Limb (tissue), 2 donors: Measurements from ENCODE around the gene TMEM233.
A peak's percentile ranks its signal among the peaks of the same experiment; 100 is the strongest.

Experiments
- DNase-seq, 2 donors: peaks; one replicate each; pipeline ENCODE4 v3.0.0-alpha.2; 2016; ENCODE audit errors: extremely low spot score in 2 of 2

The TMEM233 gene

GRCh38 chr12:119679490-119679889 lies 85.9 kb downstream of the TMEM233 start:
- DNase-seq: no peak

GRCh38 chr12:119681111-119681510 lies 87.5 kb downstream of the TMEM233 start:
- no peak for DNase-seq

GRCh38 chr12:119681728-119682638 lies 88.4 kb downstream of the TMEM233 start:
- DNase-seq: no peak

- DNase-seq: no peak
These were observed 89.2 kb downstream of the TMEM233 start for GRCh38 chr12:119682639-119683252.

- DNase-seq: no peak
These were observed 89.8 kb downstream of the TMEM233 start for GRCh38 chr12:119683413-119683812.

- DNase-seq: no peak
These were observed 90.2 kb downstream of the TMEM233 start for GRCh38 chr12:119683816-119684215.

- DNase-seq: peak in 1 of 2 donors; percentile 40
These were observed 91.3 kb downstream of the TMEM233 start for GRCh38 chr12:119684711-119685369.

GRCh38 chr12:119685375-119685774 lies 91.8 kb downstream of the TMEM233 start:
- no peak for DNase-seq

- no peak for DNase-seq
These were observed 92.8 kb downstream of the TMEM233 start for GRCh38 chr12:119686355-119686754.

- DNase-seq: no peak
These were observed 93.2 kb downstream of the TMEM233 start for GRCh38 chr12:119686776-119687175.

GRCh38 chr12:119687406-119687805 lies 93.8 kb downstream of the TMEM233 start:
- peak in 1 of 2 donors; percentile 25 for DNase-seq

- DNase-seq: no peak
These were observed 94.3 kb downstream of the TMEM233 start for GRCh38 chr12:119687879-119688278.

GRCh38 chr12:119689935-119690500 lies 96.4 kb downstream of the TMEM233 start:
- DNase-seq: no peak

GRCh38 chr12:119691202-119691810 lies 97.7 kb downstream of the TMEM233 start:
- DNase-seq: no peak

GRCh38 chr12:119692410-119692809 lies 98.8 kb downstream of the TMEM233 start:
- DNase-seq: peak in 1 of 2 donors; percentile 53
